GM21576 (cell line): ENCODE data around the gene SETMAR.
A peak's percentile ranks its signal among the peaks of the same experiment; 100 is the strongest.
"Not testable (repeated sequence)": the region's sequence is repeated elsewhere in the genome, so short reads cannot be mapped to it uniquely, and the experiment has no call there.

ENCODE experiments used
- ATAC-seq: cut with Tn5 transposase; IDR thresholded peaks from one replicate; pipeline ENCODE4 v1.9.1; 2021; ENCODE audit warnings: mild to moderate bottlenecking, moderate library complexity; ENCODE audit not compliant: unreplicated experiment

Gene SETMAR

DNA sequence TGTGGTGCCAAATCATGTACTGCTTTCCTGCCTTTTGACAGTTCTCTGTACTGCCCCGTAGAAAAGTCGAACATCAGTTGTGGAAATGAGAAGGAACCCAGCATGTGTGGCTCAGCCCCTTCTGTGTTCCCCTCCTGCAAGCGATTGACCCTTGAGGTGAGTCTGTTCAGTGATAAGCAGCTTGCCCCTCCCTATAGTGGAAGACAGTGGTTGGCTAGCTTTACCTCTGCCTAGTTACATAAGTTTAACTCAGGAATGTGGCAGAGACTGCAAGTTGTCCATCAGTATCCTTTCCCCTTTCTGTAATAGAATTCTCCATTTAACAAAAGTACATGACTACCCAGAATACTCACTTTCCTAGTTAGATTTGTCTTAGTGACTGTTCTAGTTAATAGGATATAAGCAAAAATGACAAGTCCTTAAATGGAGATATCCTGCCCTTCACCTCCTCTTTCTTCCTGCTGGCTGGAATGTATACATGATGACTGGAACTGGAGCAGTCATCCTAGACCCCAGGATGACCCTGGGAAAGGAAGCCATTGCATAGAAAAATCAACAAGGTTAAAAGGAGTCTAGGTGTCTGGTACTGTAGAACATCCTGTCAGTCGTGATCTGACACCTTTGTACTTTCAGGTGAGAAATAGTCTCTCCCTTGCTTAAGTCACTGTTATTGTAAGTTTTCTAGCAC is 10.6 kb downstream of the SETMAR start:
- no peak for ATAC-seq

DNA sequence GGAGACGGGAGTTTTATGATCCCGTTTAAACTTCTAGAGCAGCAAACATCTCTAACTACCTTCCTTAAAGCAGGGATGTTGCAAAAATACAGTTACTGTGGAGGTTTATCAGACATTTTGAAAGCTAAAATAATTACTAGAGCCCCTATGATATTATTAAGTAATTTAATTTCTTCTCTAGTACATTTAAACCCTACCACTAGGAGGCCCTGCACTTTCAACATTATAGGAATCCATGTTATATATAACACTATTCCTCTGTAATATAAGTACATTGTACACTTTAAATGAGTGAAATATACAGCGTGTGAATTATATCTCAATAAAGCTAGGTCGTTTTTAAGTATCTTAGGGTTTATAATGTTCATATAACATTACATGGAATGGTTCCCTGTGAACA is 11.5 kb downstream of the SETMAR start:
- no peak for ATAC-seq

DNA sequence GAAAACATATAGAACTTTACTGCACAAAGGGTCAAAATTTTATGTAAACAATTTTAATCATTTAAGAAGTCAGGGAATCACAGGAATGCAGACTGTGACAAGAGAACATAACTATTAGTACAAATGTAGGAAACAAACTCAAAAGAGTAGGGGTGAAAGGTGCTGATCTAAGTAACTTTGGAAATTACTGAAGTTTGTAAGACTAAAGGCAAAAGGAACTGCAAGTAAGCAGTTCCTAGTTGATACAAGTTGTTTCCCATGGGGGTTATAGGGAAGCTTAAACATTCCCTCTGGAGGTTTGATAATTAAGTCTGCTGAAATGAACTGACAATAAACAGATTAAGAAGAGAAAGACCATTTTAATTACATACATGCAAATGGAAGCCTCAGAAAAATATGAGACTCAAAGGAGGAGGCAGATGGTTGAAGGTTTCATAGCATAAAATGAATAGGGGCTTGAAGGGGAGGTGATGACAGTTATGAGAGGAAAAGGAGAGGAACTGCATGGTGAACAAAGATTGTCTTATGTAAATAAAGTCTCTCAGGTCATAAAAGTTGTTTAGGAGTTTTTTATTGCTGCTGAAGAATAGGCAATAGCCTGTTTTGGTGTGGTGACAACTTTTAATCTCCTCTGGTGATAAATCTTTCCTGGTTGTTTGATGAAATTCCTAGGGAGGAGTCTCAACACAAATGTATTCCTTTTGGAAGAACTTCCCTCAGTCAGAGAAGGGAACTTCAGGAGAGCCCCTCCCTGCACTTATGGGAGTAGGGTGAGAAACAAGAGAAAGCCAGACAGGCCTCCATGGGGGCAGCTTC is 17.1 kb downstream of the SETMAR start:
- ATAC-seq, result no peak

DNA sequence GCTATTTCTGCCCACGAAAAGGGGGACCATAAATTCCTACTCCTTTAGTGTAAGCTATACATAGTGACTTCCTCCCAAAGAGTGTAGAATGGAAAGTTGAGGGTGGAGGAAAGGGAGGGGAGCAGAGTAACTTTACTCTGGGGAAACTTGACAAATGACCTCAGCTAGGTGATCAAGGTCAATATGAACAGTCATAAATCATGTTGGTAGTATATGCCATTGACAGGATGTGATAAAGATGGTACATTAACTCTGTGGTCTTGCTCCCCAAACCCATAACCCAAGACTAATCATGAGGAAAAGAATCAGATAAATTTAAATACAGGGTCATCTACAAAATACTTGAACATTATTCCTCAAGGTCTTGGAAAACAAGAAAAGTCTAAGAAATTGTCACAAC is 18.6 kb downstream of the SETMAR start:
- ATAC-seq, result no peak

DNA sequence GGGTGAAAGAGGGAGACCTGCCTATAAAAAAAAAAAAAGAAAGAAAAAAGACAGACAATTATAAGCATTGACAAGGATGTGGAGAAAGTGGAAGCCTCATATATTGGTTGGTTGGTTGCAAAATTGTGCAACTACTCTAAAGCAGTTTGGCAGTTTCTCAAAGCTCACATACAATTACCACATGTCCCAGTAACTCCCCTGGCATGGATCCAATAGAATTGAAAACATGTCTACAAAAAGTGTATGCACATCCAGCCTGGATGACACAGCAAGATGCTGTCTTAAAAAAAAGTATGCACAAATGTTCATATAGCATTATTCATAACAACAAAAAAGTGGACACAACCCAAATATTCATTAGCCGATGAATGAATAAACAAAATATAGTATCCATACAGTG is 19.5 kb downstream of the SETMAR start:
- no peak for ATAC-seq

DNA sequence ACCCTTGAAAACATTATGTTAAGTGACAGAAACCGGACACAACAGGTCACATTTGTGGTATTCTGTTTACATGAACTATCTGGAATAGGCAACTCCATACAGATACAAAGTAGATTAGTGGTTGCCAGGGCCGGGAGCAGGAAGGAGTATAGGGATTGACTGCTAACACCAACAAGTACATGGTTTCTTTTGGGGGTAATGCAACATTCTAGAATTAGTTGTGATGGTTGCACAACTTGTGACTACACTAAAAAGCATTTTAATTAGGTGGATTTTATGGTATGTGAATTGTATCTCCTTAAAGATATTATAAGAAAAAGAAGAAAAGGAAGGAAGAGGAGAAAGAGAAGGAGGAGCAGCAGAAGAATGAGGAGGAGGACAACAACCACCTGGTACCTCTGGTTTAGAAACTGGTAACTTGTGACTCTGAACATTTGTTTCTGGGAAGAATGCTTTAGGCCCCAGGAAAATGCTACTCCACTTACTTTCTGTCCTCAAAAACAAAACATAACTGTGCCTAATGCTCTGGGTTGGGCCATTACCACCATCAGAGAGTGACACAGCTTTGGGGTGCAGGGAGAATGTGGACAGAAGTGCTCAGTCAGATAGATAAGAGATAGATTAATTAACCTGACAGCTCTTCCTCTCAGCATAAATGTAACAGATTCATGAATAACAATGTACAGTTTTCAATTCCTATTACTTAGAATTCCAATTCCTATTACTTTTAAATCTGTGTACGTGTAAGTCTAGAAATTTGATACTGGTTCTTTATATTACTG is 20.3 kb downstream of the SETMAR start:
- ATAC-seq, result no peak

DNA sequence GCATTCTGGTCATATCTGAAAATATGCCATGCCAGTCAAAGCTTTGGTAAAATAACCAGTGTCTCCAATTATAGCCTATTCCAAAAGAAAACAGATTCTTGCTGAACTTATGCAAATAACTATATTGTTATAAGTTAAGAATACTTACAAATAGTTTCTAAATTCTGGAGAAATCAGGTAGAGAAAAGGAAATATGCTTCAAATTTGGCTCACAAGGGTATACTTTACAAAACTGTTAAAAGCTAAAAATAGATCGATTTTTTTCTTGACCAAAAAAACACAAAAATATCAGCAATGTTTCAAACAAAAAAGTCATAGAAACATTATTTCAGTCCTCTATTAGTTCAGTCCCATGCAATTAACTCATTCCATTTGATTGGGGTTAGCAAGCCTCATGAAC is 23.7 kb downstream of the SETMAR start:
- no peak for ATAC-seq

DNA sequence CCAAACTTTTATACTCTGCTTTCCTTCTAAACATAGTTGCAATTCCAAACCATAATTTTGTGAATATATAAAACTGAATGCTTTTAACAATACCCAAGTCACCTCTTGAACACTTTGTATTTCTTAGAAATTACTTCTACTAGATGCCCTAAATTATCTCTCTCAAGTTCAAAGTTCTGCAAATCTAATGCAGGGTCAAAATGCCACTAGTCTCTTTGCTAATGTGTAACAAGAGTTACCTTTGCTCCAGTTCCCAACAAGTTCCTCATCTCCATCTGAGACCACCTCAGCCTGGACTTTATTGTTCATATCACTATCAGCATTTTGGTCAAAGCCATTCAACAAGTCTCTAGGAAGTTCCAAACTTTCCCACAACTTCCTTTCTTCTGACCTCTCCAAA is 26.6 kb downstream of the SETMAR start:
- ATAC-seq, result not testable (repeated sequence)

DNA sequence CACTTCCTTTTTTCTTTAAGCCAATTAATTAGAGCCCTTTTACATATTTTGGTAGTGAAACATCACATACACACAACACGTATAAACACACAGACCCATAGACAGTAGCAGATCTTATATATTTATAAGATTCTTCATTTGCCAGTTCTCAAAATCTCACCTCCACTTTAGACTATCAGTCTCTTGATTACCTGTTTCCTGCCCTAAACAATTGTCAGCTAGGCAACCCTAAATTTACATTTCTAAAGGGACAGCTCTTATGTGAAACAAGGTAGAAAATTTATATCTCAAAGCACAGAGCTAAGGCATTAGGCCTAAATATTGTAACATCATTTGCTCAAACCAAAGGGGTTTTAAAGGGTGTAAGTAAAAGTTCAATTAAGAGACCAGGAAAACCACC is 28.9 kb downstream of the SETMAR start:
- ATAC-seq, result no peak

DNA sequence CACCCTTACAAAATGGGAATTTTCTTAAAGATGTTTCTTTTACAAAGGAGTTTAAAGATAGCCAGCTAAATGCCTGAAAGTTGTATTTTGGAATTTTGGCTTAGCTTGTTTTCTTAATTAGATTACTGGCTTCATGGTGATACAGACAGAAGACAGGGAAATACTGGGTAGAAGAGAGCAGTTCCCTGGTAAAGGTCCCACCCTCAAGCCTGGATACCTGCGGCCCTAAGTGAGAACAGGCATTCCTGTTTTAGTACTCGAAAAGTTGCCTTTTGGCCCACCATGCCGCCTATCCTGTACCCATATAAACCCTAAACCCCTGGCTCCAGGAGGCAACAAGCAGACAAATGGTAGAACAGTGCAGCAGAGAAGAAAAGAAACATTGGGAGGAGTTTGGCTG is 29.4 kb downstream of the SETMAR start:
- ATAC-seq, result no peak

DNA sequence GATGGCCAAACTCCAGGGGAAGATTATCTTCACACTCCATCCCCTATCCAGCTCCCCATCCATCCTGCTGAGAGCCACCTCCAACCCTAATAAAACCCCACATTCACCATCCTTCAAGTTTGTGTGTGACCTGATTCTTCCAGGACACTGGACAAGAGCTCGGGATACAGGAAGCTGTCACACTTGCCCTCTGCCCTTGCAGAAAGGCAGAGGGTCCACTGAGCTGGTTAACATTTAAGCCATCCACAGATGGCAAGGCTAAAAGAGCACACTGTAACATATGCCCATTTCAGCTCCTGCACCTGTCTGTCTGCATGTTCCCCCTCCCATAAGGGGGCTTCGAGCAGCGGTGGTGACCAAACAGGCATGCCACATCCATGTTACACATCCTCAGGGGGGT is 29.8 kb downstream of the SETMAR start:
- ATAC-seq, result no peak

DNA sequence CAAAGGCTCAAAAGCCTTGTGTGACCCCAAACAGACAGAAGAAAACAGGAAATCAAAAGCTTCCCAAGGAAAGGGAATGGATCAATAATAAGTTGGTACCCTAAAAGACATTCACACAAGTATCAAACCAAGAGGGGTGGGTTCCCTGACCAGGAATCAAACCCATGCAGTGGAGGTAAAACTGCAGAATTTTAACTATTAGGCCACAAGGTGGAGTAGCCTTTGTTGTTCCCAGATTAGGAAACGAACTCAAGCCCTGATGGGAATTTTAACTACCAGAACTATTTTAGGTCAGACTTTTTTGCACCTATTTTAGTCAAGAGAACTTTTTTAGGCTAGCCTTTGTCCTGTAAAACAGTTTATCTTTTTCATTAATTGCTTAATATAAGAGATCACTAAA is 31.4 kb downstream of the SETMAR start:
- no peak for ATAC-seq

DNA sequence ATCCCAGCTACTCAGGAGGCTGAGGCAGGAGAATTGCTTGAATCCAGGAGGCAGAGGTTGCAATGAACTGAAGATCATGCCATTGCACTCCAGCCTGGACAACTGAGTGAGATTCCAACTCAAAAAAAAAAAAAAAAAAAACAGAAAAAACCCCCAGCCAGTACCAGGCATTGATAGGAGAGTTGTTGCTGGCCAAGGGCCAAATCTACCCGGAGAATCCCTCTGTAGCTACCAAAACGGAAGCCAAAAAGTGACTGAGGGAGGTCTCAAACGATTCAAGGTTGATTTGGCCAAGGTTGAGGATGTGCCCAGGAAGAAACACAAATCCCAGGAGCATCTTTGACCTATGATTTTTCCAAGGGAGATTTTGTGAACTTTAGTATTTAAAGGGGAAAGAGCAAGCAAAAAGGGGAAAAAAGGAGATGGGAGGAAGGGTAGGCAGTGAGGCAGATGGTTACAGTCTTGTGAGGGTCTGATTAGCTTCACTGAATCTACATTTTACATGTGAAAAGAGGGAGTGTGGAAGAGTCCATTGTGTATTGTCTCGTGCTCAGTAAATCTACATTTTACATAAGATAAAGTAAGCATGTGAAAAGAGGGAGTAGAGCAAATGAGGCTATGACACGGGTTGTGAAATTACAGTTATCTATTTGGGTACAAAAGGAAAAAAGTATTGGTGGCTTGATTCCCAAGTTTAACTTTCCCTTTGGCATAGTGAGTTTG is 32.8 kb downstream of the SETMAR start:
- ATAC-seq, result no peak

DNA sequence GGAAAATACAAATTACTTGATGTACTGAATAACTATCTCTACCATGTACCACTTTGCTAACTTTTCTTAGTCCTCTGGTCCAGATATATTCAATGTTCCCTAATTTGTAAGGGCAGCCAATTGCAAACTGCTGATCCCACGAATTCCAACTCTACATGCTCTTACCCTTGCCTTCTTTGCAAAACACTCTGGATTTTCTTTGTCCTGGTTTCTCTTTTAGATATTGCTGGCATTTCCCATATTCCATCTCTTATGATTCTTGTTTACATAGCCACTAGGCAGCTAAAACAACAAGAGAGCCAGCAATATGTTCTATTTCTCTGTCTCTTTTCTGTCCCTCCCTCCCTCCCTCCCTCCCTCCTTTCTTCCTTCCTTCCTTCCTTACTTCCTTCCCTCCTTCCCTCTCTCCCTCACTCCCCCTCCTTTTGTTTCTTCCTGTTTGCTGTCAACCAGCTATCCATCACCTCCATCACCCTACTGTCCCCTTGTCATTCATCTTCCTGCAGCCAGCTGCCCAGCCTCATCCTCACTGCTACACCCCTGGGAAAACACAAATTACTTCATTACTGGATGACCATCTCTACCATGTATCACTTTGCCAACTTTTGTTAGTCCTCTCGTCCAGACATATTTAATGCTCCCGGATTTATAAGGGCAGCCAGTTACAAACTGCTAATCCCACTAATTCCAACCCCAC is 33.8 kb downstream of the SETMAR start:
- ATAC-seq, result no peak

DNA sequence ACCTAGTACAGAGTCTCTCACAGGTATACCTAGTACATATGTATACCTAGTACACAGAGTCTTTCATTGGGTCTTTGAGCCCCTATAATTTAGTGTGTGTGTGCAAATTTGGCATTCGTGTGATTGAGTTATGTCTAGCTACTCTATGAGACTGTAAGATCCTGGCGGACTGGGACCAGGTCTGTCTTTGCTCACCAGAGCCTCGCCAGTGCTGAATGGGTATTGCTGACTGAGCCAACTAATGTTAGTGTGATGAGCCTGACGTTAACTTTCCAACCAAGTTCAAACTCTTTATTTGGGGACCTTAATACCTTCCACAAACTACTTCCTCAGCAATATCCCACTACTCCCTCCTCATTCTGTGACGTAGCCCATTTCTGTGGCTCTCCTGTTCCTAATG is 35.6 kb downstream of the SETMAR start:
- ATAC-seq, result no peak

DNA sequence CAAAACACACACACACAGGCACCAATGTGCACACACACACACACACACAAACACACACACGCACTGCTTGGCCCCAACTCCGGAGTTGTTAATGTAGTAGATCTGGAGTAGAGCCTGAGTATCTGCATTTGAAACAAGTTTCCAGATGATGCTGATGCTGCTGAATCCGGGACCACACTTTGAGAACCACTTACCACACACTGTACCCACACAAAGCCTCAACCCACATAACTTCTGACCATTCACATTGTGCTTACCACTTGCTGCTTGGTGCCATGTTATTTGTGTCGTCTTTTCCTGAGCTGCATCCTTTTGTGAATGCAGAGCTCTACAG is 36.9 kb downstream of the SETMAR start:
- ATAC-seq, result no peak

DNA sequence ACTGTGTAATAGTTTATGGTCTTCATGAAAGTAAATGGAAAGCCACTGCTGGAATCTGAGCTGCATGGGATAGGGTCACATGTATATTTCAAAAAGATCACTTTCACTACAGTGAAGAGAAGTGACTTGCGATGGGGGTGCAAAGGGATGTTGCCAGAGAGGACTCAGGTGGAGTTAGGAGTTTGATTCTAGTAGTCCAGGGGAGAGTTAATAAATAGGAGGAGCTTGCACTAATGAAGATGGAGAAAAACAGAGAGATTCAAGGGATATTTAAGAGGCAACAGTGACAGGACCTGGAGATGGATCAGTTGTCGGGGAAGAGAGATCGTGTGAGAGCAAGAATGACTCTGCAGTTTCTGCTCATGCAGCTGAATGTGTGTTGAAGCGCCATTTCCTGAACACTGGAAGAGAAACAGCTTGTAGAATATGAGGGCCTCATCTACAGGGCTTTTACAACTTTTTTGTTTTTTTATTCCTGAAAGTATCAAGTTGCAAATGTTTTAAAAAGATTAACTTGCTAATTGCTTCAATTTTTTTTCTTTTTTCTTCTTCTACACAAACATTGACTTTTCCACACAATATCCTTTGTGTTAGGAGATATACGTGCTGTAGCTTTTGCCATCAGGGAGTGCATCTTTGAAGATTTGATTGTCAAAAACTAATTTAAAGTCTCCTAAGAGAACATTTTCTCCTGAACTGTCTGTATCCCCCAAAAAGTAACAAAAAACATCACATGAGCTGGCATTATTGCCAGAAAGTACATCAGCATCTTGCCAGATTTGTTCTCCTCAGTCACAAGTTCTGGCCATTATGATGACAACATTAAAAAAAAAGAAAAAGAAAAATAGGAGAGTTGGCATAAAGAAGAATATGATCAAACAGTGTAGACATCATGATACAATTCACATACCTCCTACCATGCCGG is 37.5 kb downstream of the SETMAR start:
- no peak for ATAC-seq

DNA sequence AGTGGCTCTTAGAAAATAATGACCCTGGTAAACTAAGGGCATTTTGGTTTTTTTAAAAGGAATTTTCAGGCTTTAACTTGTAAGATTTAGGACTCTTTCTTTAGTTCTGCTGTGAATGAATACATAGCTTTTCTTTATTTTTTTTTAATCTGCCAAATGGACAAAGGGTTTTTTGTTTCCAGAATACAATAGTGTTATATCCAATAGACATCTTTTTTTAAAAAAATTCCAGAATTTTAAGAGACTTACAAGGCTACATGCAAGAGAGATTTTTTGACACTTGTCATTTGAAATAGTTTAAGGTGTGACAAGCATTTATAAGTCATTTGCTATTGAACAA is 38.1 kb downstream of the SETMAR start:
- ATAC-seq, result no peak

DNA sequence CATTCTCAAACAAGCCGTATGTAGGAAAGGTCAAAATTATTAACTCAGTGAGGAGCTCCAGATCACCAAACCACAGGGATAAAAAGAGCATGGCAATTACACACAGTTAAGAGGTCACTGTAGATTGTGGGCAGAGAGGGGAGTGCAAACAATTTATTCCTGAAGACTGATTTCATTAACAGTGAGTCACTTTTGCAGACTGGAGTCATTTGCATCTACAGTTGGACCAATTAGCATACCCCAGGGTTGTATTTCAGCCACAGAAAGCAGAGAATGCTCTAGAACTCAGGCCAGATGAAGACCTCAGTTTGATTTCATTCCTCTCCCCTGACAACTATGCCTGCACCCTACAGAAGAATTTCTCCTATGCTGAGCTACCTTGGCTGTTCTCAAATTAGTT is 40.1 kb downstream of the SETMAR start:
- ATAC-seq, result no peak

DNA sequence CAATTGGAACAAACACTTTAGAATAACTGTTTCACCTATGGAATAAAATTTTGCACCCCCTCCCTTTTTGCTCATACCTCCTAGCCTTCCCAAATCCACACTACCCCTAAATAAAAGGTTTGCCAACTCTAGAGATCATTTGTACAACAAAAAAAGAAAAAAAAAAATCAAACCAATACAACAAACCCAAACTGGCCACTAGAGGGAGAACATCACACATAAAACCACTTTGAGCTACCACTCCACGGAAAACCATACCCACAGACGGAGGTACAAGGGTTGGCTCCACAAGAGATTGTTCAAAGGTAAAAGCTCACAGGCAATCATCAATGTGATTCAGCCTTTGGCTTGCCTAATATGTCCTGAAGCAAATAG is 47.6 kb downstream of the SETMAR start:
- peak; percentile 86 for ATAC-seq
